Naive thymus-derived CD4-positive, alpha-beta T cell (primary cell): ENCODE results near the gene SPNS1. TPM values are rescaled to one million over a fixed set of nuclear protein-coding genes. Genes with fewer than 3 reads are reported as not detected.
"Not testable (repeated sequence)": the region's sequence is repeated elsewhere in the genome, so short reads cannot be mapped to it uniquely, and the experiment has no call there.

Experiments used
- ATAC-seq: fragments of 150-1000 bp; cut with Tn5 transposase; 2 replicates; pipeline ENCODE4 v1.10.0; 2021; ENCODE audit warnings: mild to moderate bottlenecking, moderate library complexity
- CTCF ChIA-PET: fragments of 350-600 bp; sonication (Branson Sonifier 250); formaldehyde crosslinking; loops from one replicate; lab custom pipeline; 2021; ENCODE audit warnings: antibody characterized with exemption; lab: Charles Lee
- POLR2A ChIA-PET: fragments of 350-600 bp; sonication (Branson Sonifier 250); formaldehyde crosslinking; loops from one replicate; lab custom pipeline; 2021; ENCODE audit warnings: antibody characterized with exemption, inconsistent platforms; lab: Charles Lee
- DNase-seq, 9 donors: peaks; one replicate each; pipeline versions ENCODE4 v3.0.0 to v3.0.0-alpha.2; 2020 to 2022; ENCODE audit warnings: mixed read lengths in 1 of 9
- H3K27ac ChIP-seq: one replicate; pipeline ENCODE4 v1.7.0; 2013; ENCODE audit warnings: mild to moderate bottlenecking, low read depth, low read length, moderate library complexity
- H3K27me3 ChIP-seq, 2 donors: one replicate each; pipeline ENCODE4 v1.7.0; 2013; ENCODE audit warnings: low read length in 2 of 2, mild to moderate bottlenecking in 2 of 2, moderate library complexity in 2 of 2; ENCODE audit not compliant: control insufficient read depth in 2 of 2, insufficient read depth in 2 of 2
- H3K36me3 ChIP-seq, 3 experiments: 1 replicate in 2 of 3; 2 replicates in 1 of 3; pipeline ENCODE4 v1.7.0; 2013; ENCODE audit warnings: low read length in 3 of 3, mild to moderate bottlenecking in 3 of 3, moderate library complexity in 1 of 3; ENCODE audit not compliant: insufficient read depth in 3 of 3, control insufficient read depth in 2 of 3
- H3K4me1 ChIP-seq, 2 donors: one replicate each; pipeline ENCODE4 v1.7.0; 2013; ENCODE audit warnings: low read length in 2 of 2, mild to moderate bottlenecking in 2 of 2, moderate library complexity in 1 of 2; ENCODE audit not compliant: control insufficient read depth in 2 of 2, insufficient read depth in 2 of 2
- H3K4me3 ChIP-seq: 2 replicates; pipeline ENCODE4 v1.7.0; 2013; ENCODE audit warnings: mild to moderate bottlenecking, low read length
- H3K9me3 ChIP-seq, 3 experiments: 1 replicate in 2 of 3; 2 replicates in 1 of 3; pipeline ENCODE4 v1.7.0; 2013; ENCODE audit warnings: low read length in 3 of 3; ENCODE audit not compliant: control insufficient read depth in 2 of 3
- H3K27ac Mint-ChIP-seq, 9 donors: one replicate each; pipeline ENCODE4 v1.8.0; 2020 to 2022; ENCODE audit warnings: mixed read lengths in 9 of 9, mild to moderate bottlenecking in 8 of 9, moderate library complexity in 5 of 9, inconsistent platforms in 2 of 9
- H3K27me3 Mint-ChIP-seq, 5 donors: one replicate each; pipeline ENCODE4 v1.8.0; 2021 to 2022; ENCODE audit warnings: mixed read lengths in 5 of 5, mild to moderate bottlenecking in 1 of 5
- H3K36me3 Mint-ChIP-seq, 5 donors: one replicate each; pipeline ENCODE4 v1.8.0; 2020 to 2022; ENCODE audit warnings: mixed read lengths in 5 of 5, mild to moderate bottlenecking in 3 of 5, inconsistent platforms in 1 of 5
- H3K4me1 Mint-ChIP-seq, 7 donors: one replicate each; pipeline ENCODE4 v1.8.0; 2020 to 2022; ENCODE audit warnings: mixed read lengths in 7 of 7, mild to moderate bottlenecking in 3 of 7, inconsistent platforms in 1 of 7
- H3K4me3 Mint-ChIP-seq, 10 donors: one replicate each; pipeline ENCODE4 v1.8.0; 2020 to 2022; ENCODE audit warnings: mild to moderate bottlenecking in 10 of 10, mixed read lengths in 10 of 10, moderate library complexity in 6 of 10, inconsistent platforms in 2 of 10
- H3K9me3 Mint-ChIP-seq, 11 donors: one replicate each; pipeline ENCODE4 v1.8.0; 2020 to 2022; ENCODE audit warnings: mixed read lengths in 11 of 11, mild to moderate bottlenecking in 4 of 11, inconsistent platforms in 1 of 11, moderate library complexity in 1 of 11
- intact Hi-C, 2 donors: fragments of 100-400 bp; cut with micrococcal nuclease; formaldehyde crosslinking; loops; one replicate each; pipeline ENCODE4 v1.15.1; 2023
- polyA plus RNA-seq, 2 donors: library from polyadenylated mRNA; unstranded; fragments of 300-500 nt; fragmentation: Illumina TruSeq; gene quantifications; one replicate each; pipeline ENCODE4 v1.2.3, GENCODE V29; 2021
- total RNA-seq, 6 experiments: library from RNA in 5 of 6; stranded (reverse) in 5 of 6; gene quantifications; 1 replicate in 5 of 6; 2 replicates in 1 of 6; pipeline ENCODE4 v1.2.3 and lab custom pipeline; 2021 to 2026

Gene SPNS1, protein sequence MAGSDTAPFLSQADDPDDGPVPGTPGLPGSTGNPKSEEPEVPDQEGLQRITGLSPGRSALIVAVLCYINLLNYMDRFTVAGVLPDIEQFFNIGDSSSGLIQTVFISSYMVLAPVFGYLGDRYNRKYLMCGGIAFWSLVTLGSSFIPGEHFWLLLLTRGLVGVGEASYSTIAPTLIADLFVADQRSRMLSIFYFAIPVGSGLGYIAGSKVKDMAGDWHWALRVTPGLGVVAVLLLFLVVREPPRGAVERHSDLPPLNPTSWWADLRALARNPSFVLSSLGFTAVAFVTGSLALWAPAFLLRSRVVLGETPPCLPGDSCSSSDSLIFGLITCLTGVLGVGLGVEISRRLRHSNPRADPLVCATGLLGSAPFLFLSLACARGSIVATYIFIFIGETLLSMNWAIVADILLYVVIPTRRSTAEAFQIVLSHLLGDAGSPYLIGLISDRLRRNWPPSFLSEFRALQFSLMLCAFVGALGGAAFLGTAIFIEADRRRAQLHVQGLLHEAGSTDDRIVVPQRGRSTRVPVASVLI
- 10 to 100 TPM; 31.1 to 47.0 (median 42.1) TPM for total RNA-seq
- 10 to 100 TPM; 22.6 to 40.4 TPM for polyA plus RNA-seq
- 2.4 reads per million, percentile 12 among the genes with 10 or more reads in this experiment for total RNA-seq (lab: John Stamatoyannopoulos, UW)

DNA sequence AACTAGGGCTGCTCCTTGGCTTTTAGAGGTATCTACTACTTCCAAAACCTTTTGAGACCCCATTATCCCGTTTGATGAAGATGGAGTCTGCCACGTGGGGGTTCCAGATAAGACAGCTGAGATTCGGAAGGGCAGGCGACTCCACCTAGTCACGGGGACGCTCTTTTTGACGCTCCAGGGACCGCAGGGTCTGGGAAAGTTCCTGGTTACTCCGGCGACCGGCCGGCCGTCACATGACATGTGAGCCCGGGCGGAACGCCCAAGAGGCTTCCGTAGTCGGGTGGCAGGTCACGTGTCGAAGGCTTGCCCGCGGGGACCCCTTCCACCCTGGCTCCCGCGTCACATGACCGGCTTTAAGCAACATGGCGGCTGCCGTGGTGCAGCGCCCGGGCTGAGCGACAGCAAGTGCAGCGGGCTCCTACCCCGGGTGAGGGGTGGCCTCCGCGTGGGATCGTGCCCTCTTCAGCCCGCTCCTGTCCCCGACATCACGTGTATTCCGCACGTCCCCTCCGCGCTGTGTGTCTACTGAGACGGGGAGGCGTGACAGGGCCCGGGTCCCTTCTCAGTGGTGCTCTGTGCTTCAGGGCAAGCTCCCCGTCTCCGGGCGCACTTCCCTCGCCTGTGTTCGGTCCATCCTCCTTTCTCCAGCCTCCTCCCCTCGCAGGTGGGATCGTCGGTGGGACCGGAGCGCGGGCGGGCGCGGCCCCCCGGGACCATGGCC is at the start of gene SPNS1:
Gene SPNS1 (plus strand): TSS at position 342 of the 721 bp plus-strand sequence. CDS start 374 bp downstream, at position 716.
- ChIA-PET POLR2A (interaction anchor here (0.6 to 8.9 kb wide), 12 partner anchors 12 to 595 kb away, joined by 3 to 143 read pairs (median 5); partner anchors contain the start of genes LAT, NFATC2IP and SH2B1), CTCF (interaction anchor here (1.1 to 1.8 kb wide), 6 partner anchors 9 to 36 kb away, joined by 3 to 7 read pairs (median 5); no protein-coding TSS in a partner anchor)
- Mint-ChIP-seq H3K9me3 (peaks cover 0 to 4% (median 0%) of the 10 kb centered on the region in 11 donors), H3K4me3 (peak within 1 kb of the TSS; percentile 96 to 99 (median 98)), H3K27me3 (no peaks in the 10 kb centered on the region), H3K4me1 (peaks cover 30 to 48% (median 41%) of the 10 kb centered on the region in 7 donors), H3K36me3 (peaks cover 0 to 13% (median 6%) of the 10 kb centered on the region in 5 donors), H3K27ac (peak within 1 kb of the TSS; percentile 91 to 99 (median 96))
- intact Hi-C loops, result loop anchor here in 1 of 2 donors (1.0 to 2.0 kb wide), 4 partner anchors 14 to 50 kb away; partner anchors contain the start of gene RABEP2
- ATAC-seq (peak; percentile 95), DNase-seq (peak; percentile 77 to 96 (median 87))
- Histone ChIP-seq H3K4me1 (peaks cover 5 to 12% of the 10 kb centered on the region in 2 donors), H3K4me3 (peak within 1 kb of the TSS; percentile 80), H3K27me3 (no peaks in the 10 kb centered on the region), H3K27ac (peak within 1 kb of the TSS; percentile 75), H3K9me3 (no peaks in the 10 kb centered on the region), H3K36me3 (peaks cover 0 to 27% (median 0%) of the 10 kb centered on the region in 3 experiments)

DNA sequence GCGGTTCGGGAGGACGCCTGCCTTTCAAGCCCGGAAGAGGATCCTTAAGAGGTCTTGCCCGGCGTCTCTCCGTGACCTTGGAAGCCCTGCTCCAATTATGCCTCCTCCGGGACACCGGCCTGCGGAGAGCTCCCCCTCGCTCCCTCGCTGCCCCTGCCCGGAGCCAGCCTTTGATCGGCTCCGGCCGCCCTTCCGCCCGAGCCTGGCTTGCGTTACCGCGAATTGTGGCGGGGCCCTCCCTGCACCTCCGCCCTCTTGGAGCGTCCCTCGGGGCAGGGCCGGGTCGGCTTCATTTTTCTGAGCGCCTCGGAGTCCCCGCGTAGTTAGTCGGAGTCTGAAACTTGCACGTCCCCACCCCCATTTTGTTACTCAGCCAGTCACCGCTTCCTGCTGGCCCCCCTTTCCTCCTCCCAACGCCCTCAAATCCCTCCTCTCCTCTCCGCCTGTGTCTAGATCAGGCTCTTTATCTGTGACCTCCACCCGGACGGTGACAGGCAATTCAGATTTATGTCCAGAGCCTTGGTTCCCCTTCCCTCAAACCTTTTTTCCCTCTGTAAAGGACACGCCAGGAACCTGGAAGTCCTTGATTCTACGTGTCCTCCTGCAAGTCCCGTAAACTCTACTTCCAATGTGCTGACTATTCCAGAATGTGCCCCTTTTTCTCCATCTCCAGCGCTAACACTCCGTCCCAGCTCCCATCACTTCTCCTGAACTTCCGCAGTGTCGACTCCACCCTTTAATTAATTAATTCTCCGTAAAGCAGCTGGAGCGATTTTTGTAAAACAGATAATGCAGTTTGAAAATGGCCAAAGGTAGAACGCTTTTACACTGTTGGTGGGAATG is 49.0 kb upstream of the SPNS1 start:
- H3K27ac ChIP-seq, result peak overlapping the region; percentile 99
- DNase-seq, result peak in 7 of 9 donors; percentile 82 to 90 (median 88)
- H3K4me1 Mint-ChIP-seq, result peaks cover 15 to 30% (median 21%) of the 10 kb centered on the region in 7 donors

DNA sequence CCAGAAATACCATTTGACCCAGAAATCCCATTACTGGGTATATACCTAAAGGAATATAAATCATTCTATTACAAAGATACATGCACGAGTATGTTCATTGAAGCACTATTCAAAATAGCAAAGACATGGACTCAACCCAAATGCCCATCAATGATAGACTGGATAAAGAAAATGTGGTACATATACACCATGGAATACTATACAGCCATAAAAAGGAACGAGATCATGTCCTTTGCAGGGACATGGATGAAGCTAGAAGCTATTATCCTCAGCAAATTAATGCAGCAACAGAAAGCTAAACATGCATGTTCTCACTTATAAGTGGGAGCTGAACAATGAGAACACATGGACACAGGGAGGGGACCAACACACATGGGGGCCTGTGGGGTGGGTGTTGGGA is 48.3 kb upstream of the SPNS1 start:
- intact Hi-C loops, result loop anchor here in 1 of 2 donors (5.0 kb wide), 1 partner anchor 61 kb away; the partner anchor contains the start of gene LAT
- POLR2A ChIA-PET, result interaction anchor here (0.6 to 3.4 kb wide), 9 partner anchors 9 to 617 kb away, joined by 3 to 14 read pairs (median 6); partner anchors contain the start of genes ATXN2L and NFATC2IP
- CTCF ChIA-PET, result interaction anchor here (2.7 kb wide), 1 partner anchor 19 kb away, joined by 11 read pairs; no protein-coding TSS in a partner anchor

More for the DNA sequence above, 49.0 kb upstream of the SPNS1 start:
- peaks cover 0 to 22% (median 0%) of the 10 kb centered on the region in 3 experiments for H3K36me3 ChIP-seq
- ChIA-PET POLR2A (interaction anchor here (0.6 to 3.4 kb wide), 18 partner anchors 9 to 675 kb away, joined by 3 to 14 read pairs (median 4); partner anchors contain the start of genes ATXN2L, NFATC2IP and TUFM), CTCF (interaction anchor here (2.7 kb wide), 1 partner anchor 19 kb away, joined by 11 read pairs; no protein-coding TSS in a partner anchor)
- H3K4me1 ChIP-seq, result peaks cover 8 to 9% of the 10 kb centered on the region in 2 donors
- no peaks in the 10 kb centered on the region for H3K9me3 ChIP-seq
- Mint-ChIP-seq H3K27me3 (no peaks in the 10 kb centered on the region), H3K9me3 (no peaks in the 10 kb centered on the region), H3K4me3 (peak overlapping the region; percentile 89 to 97 (median 94)), H3K27ac (peak overlapping the region; percentile 97 to 99 (median 99)), H3K36me3 (peaks cover 0 to 5% (median 3%) of the 10 kb centered on the region in 5 donors)
- H3K4me3 ChIP-seq, result peak overlapping the region; percentile 74
- H3K27me3 ChIP-seq, result no peaks in the 10 kb centered on the region
- intact Hi-C loops, result loop anchor here (1.0 to 5.0 kb wide), 10 partner anchors 11 to 103 kb away; partner anchors contain the start of genes SH2B1 (in 2 of the 2), TUFM (in 2 of the 2), ATXN2L (in 1 of the 2) and LAT (in 1 of the 2)
- peak; percentile 69 for ATAC-seq

DNA sequence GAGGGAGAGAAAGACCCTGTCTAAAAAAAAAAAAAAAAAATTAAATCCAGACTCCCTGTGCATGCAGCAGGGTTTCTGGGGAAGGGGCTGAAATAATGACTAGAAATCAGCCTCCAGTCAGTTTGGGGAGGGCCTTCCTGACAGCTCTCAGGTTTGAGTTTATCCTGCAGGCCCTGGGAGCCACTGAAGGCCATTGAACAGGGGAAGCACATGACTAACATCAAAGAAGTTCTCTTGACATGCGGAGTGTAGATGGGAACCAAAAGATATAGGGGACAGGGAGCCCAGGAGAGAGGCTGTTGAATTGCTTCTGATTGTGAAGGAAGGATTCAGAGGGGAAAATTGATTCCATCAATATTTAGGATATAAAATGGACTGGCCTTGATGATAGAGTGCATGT is 46.8 kb upstream of the SPNS1 start:
- Histone ChIP-seq H3K9me3 (no peaks in the 10 kb centered on the region), H3K36me3 (peaks cover 0 to 13% (median 0%) of the 10 kb centered on the region in 3 experiments), H3K27ac (no peak overlapping the region), H3K4me3 (no peak overlapping the region), H3K27me3 (no peaks in the 10 kb centered on the region), H3K4me1 (peaks cover 13 to 15% of the 10 kb centered on the region in 2 donors)
- ChIA-PET CTCF (interaction anchor here (0.8 to 2.7 kb wide), 2 partner anchors 11 to 17 kb away, joined by 3 to 11 read pairs; no protein-coding TSS in a partner anchor), POLR2A (interaction anchor here (0.7 to 3.4 kb wide), 3 partner anchors 8 to 16 kb away, joined by 3 to 14 read pairs (median 4); no protein-coding TSS in a partner anchor)
- H3K9me3 Mint-ChIP-seq, result no peaks in the 10 kb centered on the region
- peaks cover 18 to 38% (median 27%) of the 10 kb centered on the region in 7 donors for H3K4me1 Mint-ChIP-seq
- no peak for ATAC-seq
- H3K4me3 Mint-ChIP-seq, result no peak overlapping the region
- intact Hi-C loops, result loop anchor here in 1 of 2 donors (5.0 kb wide), 1 partner anchor 59 kb away; the partner anchor contains the start of gene LAT
- H3K27ac Mint-ChIP-seq, result peak overlapping the region in 6 of 9 donors; percentile 23 to 59 (median 36)
- no peaks in the 10 kb centered on the region for H3K27me3 Mint-ChIP-seq
- DNase-seq, result no peak
- no peaks in the 10 kb centered on the region for H3K36me3 Mint-ChIP-seq

More for the DNA sequence above, 48.3 kb upstream of the SPNS1 start:
- H3K9me3 ChIP-seq, H3K27me3 Mint-ChIP-seq, DNase-seq, H3K4me3 ChIP-seq, H3K27me3 ChIP-seq, ATAC-seq, H3K36me3 Mint-ChIP-seq, H3K9me3 Mint-ChIP-seq: not testable (repeated sequence)
- Histone ChIP-seq H3K36me3 (peaks cover 0 to 17% (median 0%) of the 10 kb centered on the region in 3 experiments), H3K4me1 (peaks cover 13 to 15% of the 10 kb centered on the region in 2 donors), H3K27ac (peak overlapping the region; percentile 99)
- H3K27ac Mint-ChIP-seq, result peak overlapping the region; percentile 97 to 99 (median 99)
- peaks cover 19 to 35% (median 27%) of the 10 kb centered on the region in 7 donors for H3K4me1 Mint-ChIP-seq
- peak overlapping the region; percentile 89 to 97 (median 94) for H3K4me3 Mint-ChIP-seq

DNA sequence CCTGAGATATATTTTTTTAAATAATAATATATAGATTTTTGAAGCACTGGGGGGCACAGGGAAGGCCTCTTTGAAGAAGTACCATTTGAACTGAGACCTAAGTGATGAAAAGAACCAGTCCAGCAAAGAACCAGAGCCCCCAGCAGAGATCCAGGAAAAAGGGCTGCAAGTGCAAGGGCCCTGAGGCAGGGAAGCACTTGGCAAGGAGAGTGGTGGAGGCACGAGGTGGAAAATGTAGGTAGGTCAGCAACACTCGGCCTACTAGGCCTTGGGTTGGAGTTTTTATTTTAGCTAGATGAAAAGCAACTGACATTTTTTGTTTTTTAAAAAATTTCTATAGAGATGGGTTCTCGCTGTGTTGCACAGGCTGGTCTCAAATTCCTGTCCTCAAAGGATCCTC is 44.4 kb upstream of the SPNS1 start:
- peaks cover 0 to 4% (median 0%) of the 10 kb centered on the region in 3 experiments for H3K36me3 ChIP-seq
- Mint-ChIP-seq H3K27me3 (no peaks in the 10 kb centered on the region), H3K4me1 (peaks cover 14 to 32% (median 21%) of the 10 kb centered on the region in 7 donors), H3K27ac (peak overlapping the region in 6 of 9 donors; percentile 10 to 91 (median 78)), H3K36me3 (no peaks in the 10 kb centered on the region), H3K9me3 (peaks cover 0 to 7% (median 0%) of the 10 kb centered on the region in 11 donors), H3K4me3 (no peak overlapping the region)
- DNase-seq (no peak), ATAC-seq (no peak)
- CTCF ChIA-PET, result no interaction called here
- H3K27me3 ChIP-seq, result no peaks in the 10 kb centered on the region
- H3K4me3 ChIP-seq, result no peak overlapping the region
- H3K9me3 ChIP-seq, result no peaks in the 10 kb centered on the region
- peaks cover 9% of the 10 kb centered on the region in 2 donors for H3K4me1 ChIP-seq
- peak overlapping the region; percentile 45 for H3K27ac ChIP-seq
- intact Hi-C loops, result no loop called here
- POLR2A ChIA-PET, result interaction anchor here (0.7 kb wide), 1 partner anchor 97 kb away, joined by 3 read pairs; no protein-coding TSS in a partner anchor
